Measurements from ENCODE around the gene HSPA4. TPM values are rescaled to one million over a fixed set of nuclear protein-coding genes. Genes with fewer than 3 reads are reported as not detected.

HSPA4 gene
- total RNA-seq, 1 donor from 2014 or later = 37.6 TPM

DNA sequence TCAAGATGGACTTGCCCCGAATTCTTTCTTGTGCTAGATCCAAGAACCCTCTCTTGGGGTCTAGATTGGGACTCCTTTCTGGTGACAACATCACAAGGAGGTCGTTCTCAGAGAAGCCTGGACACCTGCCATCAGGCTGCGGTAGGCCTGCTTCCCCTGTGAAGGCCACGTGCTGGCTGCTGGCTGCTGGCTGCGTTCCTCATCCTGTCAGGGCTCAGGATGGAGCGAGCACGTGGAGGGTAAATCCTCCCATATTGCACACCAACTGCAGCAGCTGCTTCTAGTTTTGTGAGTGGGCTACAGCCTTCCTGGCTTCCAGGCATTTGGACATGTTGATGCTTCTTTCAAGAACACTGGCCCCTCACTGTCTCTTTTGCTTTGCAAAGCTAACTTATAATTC lies 95.6 kb downstream of the HSPA4 start:
- intact Hi-C loops (cut with DNase I) = no loop called here
- TF ChIP-seq POLR2A (IDR thresholded peaks at IDR 0.05) = no peak
- no peak for TF ChIP-seq POLR2AphosphoS5 (IDR thresholded peaks at IDR 0.05; ENCODE audit: insufficient read depth in 1 of 2, low read depth in 1 of 2)
- TF ChIP-seq, protein P1, sequence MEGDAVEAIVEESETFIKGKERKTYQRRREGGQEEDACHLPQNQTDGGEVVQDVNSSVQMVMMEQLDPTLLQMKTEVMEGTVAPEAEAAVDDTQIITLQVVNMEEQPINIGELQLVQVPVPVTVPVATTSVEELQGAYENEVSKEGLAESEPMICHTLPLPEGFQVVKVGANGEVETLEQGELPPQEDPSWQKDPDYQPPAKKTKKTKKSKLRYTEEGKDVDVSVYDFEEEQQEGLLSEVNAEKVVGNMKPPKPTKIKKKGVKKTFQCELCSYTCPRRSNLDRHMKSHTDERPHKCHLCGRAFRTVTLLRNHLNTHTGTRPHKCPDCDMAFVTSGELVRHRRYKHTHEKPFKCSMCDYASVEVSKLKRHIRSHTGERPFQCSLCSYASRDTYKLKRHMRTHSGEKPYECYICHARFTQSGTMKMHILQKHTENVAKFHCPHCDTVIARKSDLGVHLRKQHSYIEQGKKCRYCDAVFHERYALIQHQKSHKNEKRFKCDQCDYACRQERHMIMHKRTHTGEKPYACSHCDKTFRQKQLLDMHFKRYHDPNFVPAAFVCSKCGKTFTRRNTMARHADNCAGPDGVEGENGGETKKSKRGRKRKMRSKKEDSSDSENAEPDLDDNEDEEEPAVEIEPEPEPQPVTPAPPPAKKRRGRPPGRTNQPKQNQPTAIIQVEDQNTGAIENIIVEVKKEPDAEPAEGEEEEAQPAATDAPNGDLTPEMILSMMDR (IDR thresholded peaks at IDR 0.05) = no peak
- no peak for DNase-seq (ENCODE audit: extremely low spot score in 2 of 2)

GRCh38 chr5:133147815-133148567 lies 96.2 kb downstream of the HSPA4 start:
- H3K36me3 ChIP-seq = no peaks in the 10 kb centered on the region
- no peaks in the 10 kb centered on the region for H3K27me3 ChIP-seq
- H3K27ac ChIP-seq = no peak overlapping the region
- intact Hi-C loops (cut with DNase I) = no loop called here
- TF ChIP-seq POLR2A (IDR thresholded peaks at IDR 0.05) (no peak), POLR2AphosphoS5 (IDR thresholded peaks at IDR 0.05; ENCODE audit: insufficient read depth in 1 of 2, low read depth in 1 of 2) (no peak)
- TF ChIP-seq, protein P1 (IDR thresholded peaks at IDR 0.05) = no peak
- no peaks in the 10 kb centered on the region for H3K9me3 ChIP-seq
- no peak for DNase-seq (ENCODE audit: extremely low spot score in 2 of 2)
- H3K4me1 ChIP-seq = no peaks in the 10 kb centered on the region
- no peak overlapping the region for H3K4me3 ChIP-seq

More for the DNA sequence above, 95.6 kb downstream of the HSPA4 start:
- no peaks in the 10 kb centered on the region for H3K4me1 ChIP-seq
- H3K4me3 ChIP-seq = no peak overlapping the region
- no peaks in the 10 kb centered on the region for H3K27me3 ChIP-seq
- no peaks in the 10 kb centered on the region for H3K9me3 ChIP-seq
- no peaks in the 10 kb centered on the region for H3K36me3 ChIP-seq
- no peak overlapping the region for H3K27ac ChIP-seq

- intact Hi-C loops (cut with DNase I) = no loop called here
- no peak overlapping the region for H3K4me3 ChIP-seq
- TF ChIP-seq POLR2AphosphoS5 (IDR thresholded peaks at IDR 0.05; ENCODE audit: insufficient read depth in 1 of 2, low read depth in 1 of 2) (no peak), POLR2A (IDR thresholded peaks at IDR 0.05) (no peak)
- TF ChIP-seq, protein P1 (IDR thresholded peaks at IDR 0.05) = no peak
- DNase-seq (ENCODE audit: extremely low spot score in 2 of 2) = no peak
- no peaks in the 10 kb centered on the region for H3K9me3 ChIP-seq
- no peaks in the 10 kb centered on the region for H3K27me3 ChIP-seq
- no peaks in the 10 kb centered on the region for H3K36me3 ChIP-seq
- no peak overlapping the region for H3K27ac ChIP-seq
- H3K4me1 ChIP-seq = no peaks in the 10 kb centered on the region
Measured at GRCh38 chr5:133149345-133149744, 97.5 kb downstream of the HSPA4 start.

DNA sequence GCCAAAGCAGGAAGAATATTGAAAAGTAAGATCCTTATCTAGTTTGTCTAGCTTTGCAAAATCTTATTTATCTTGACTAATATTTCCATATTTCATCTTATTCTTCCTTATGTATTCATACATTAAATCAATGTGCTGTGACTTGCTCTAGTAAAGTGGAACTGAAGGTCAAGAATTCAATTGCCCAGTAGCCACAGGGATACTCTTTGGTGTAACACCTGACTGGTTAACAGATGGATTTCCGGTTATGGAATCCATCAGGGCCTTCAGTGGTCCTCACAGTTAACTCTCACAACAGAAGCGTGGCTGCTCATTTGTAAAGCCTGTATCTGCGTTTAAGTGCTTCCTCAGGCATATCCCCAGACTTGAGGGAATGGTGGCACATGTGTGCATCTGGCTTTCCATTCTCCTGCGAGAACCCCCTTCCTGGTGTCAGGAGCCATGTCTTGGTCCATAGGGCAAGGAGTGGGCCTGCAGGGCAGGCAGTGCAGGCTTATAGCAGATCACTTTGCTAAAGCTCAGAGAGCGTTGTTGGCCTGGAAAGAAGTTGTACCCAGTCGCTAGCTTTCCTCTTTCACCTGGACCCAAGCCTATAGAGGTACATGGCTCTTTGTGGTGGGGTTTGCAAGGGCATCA lies 99.2 kb downstream of the HSPA4 start:
- Histone ChIP-seq H3K27me3 (no peaks in the 10 kb centered on the region), H3K9me3 (no peaks in the 10 kb centered on the region), H3K4me3 (no peak overlapping the region), H3K27ac (no peak overlapping the region), H3K4me1 (no peaks in the 10 kb centered on the region), H3K36me3 (no peaks in the 10 kb centered on the region)
- TF ChIP-seq POLR2AphosphoS5 (IDR thresholded peaks at IDR 0.05; ENCODE audit: insufficient read depth in 1 of 2, low read depth in 1 of 2) (no peak), POLR2A (IDR thresholded peaks at IDR 0.05) (no peak)
- TF ChIP-seq, protein P1 (IDR thresholded peaks at IDR 0.05) = no peak
- DNase-seq (ENCODE audit: extremely low spot score in 2 of 2) = no peak
- intact Hi-C loops (cut with DNase I) = no loop called here

Measured in vagina (tissue), 2 donors.